Neuronal stem cell (in vitro differentiated cells): ENCODE results near the gene FAF2.

Experiments used
- DNase-seq: peaks from one replicate; pipeline ENCODE4 v3.0.0-alpha.2; 2013; ENCODE audit warnings: low spot score
- H2AFZ ChIP-seq: one replicate; pipeline ENCODE4 v1.6.1; 2013; ENCODE audit warnings: mild to moderate bottlenecking, low read length, inconsistent platforms
- H2AK5ac ChIP-seq: 2 replicates; pipeline ENCODE4 v1.6.1; 2013; ENCODE audit warnings: low read depth, mild to moderate bottlenecking, inconsistent platforms, low read length, moderate library complexity, mixed read lengths
- H2BK120ac ChIP-seq: 2 replicates; pipeline ENCODE4 v1.6.1; 2013; ENCODE audit warnings: low read depth, mild to moderate bottlenecking, inconsistent platforms, low read length, moderate library complexity, mixed read lengths
- H2BK12ac ChIP-seq: one replicate; pipeline ENCODE4 v1.6.1; 2013; ENCODE audit warnings: low read length, inconsistent platforms
- H2BK15ac ChIP-seq: 2 replicates; pipeline ENCODE4 v1.6.1; 2013; ENCODE audit warnings: mild to moderate bottlenecking, low read length, inconsistent platforms, mixed read lengths
- H2BK5ac ChIP-seq: one replicate; pipeline ENCODE4 v1.6.1; 2013; ENCODE audit warnings: inconsistent platforms, mild to moderate bottlenecking, low read length, moderate library complexity
- H3K14ac ChIP-seq: one replicate; pipeline ENCODE4 v1.6.1; 2013; ENCODE audit warnings: low read length, inconsistent platforms
- H3K18ac ChIP-seq: 2 replicates; pipeline ENCODE4 v1.6.1; 2013; ENCODE audit warnings: low read length, inconsistent platforms
- H3K23ac ChIP-seq: 2 replicates; pipeline ENCODE4 v1.6.1; 2013; ENCODE audit warnings: low read depth, mild to moderate bottlenecking, mixed read lengths, low read length, inconsistent platforms; ENCODE audit not compliant: poor library complexity
- H3K27ac ChIP-seq: replicated peaks from 3 replicates; pipeline ENCODE4 v1.5.1; 2013; ENCODE audit warnings: low read length, inconsistent platforms
- H3K27me3 ChIP-seq, 3 experiments: 2 replicates each; pipeline ENCODE4 v1.6.1; 2013; ENCODE audit warnings: low read length in 3 of 3, mild to moderate bottlenecking in 2 of 3, inconsistent platforms in 1 of 3, low read depth in 1 of 3, mixed read lengths in 1 of 3, moderate library complexity in 1 of 3; ENCODE audit not compliant: control insufficient read depth in 3 of 3, insufficient read depth in 3 of 3
- H3K36me3 ChIP-seq, 2 donors: replicated peaks in 1 of 2; 2 replicates each; pipeline ENCODE4 v1.6.1; 2013; ENCODE audit warnings: low read length in 2 of 2; ENCODE audit not compliant: control insufficient read depth in 2 of 2, insufficient read depth in 2 of 2
- H3K4ac ChIP-seq: 2 replicates; pipeline ENCODE4 v1.6.1; 2013; ENCODE audit warnings: inconsistent platforms, mild to moderate bottlenecking, low read length, moderate library complexity
- H3K4me1 ChIP-seq, 2 donors: 1 replicate in 1 of 2; 2 replicates in 1 of 2; pipeline ENCODE4 v1.6.1; 2013; ENCODE audit warnings: low read length in 2 of 2, low read depth in 1 of 2; ENCODE audit not compliant: control insufficient read depth in 2 of 2, insufficient read depth in 1 of 2
- H3K4me2 ChIP-seq: one replicate; pipeline ENCODE4 v1.6.1; 2013; ENCODE audit warnings: mild to moderate bottlenecking, low read length, inconsistent platforms; ENCODE audit not compliant: insufficient read depth, poor library complexity, severe bottlenecking
- H3K4me3 ChIP-seq, 2 donors: 2 replicates each; pipeline ENCODE4 v1.5.1; 2013; ENCODE audit warnings: low read length in 2 of 2, mild to moderate bottlenecking in 2 of 2, inconsistent platforms in 1 of 2, moderate library complexity in 1 of 2
- H3K79me1 ChIP-seq: one replicate; pipeline ENCODE4 v1.6.1; 2013; ENCODE audit warnings: low read depth, mild to moderate bottlenecking, inconsistent platforms, low read length, moderate library complexity
- H3K9ac ChIP-seq: one replicate; pipeline ENCODE4 v1.6.1; 2013; ENCODE audit warnings: mild to moderate bottlenecking, low read depth, low read length, inconsistent platforms; ENCODE audit not compliant: poor library complexity
- H3K9me3 ChIP-seq, 2 donors: replicated peaks in 1 of 2; 2 replicates each; pipeline versions ENCODE3 to v1.6.1; 2013; ENCODE audit warnings: low read length in 2 of 2, mild to moderate bottlenecking in 2 of 2, inconsistent platforms in 1 of 2, low read depth in 1 of 2, mixed read lengths in 1 of 2, moderate library complexity in 1 of 2; ENCODE audit not compliant: control insufficient read depth in 2 of 2, insufficient read depth in 1 of 2
- H4K8ac ChIP-seq: one replicate; pipeline ENCODE4 v1.6.1; 2013; ENCODE audit warnings: low read depth, mild to moderate bottlenecking, inconsistent platforms, low read length, moderate library complexity
- H4K91ac ChIP-seq: one replicate; pipeline ENCODE4 v1.6.1; 2013; ENCODE audit warnings: low read length, low read depth, mild to moderate bottlenecking, inconsistent platforms; ENCODE audit not compliant: poor library complexity
- WGBS, 2 donors: extraction: QIAGEN DNeasy Blood & Tissue Kit; methylation state at CpG; one replicate each; pipeline ENCODE4 v1.1.7; 2013; ENCODE audit warnings: missing lambda C conversion rate in 2 of 2, mixed read lengths in 1 of 2; ENCODE audit not compliant: insufficient read length in 2 of 2, insufficient replicate concordance in 1 of 2; ENCODE audit errors: extremely low coverage in 2 of 2; 5-methylcytosine and 5-hydroxymethylcytosine counted together

Gene FAF2

GRCh38 chr5:176436656-176437055 is 11.5 kb upstream of the FAF2 start:
- no peak overlapping the region for H3K27ac ChIP-seq
- no peaks in the 10 kb centered on the region for H3K9me3 ChIP-seq
- no peak overlapping the region for H3K4ac ChIP-seq
- WGBS, 2 donors, result no CpG with 5 or more reads among the region's 5 CpGs
- H2AFZ ChIP-seq, result no peak overlapping the region
- H3K27me3 ChIP-seq, result peaks cover 0 to 10% (median 0%) of the 10 kb centered on the region in 3 experiments
- no peak overlapping the region for H3K14ac ChIP-seq
- H2BK120ac ChIP-seq, result no peak overlapping the region
- H2AK5ac ChIP-seq, result no peak overlapping the region
- H4K91ac ChIP-seq, result no peak overlapping the region
- DNase-seq, result no peak
- H2BK12ac ChIP-seq, result no peak overlapping the region
- H3K4me3 ChIP-seq, result no peak overlapping the region
- H3K79me1 ChIP-seq, result no peaks in the 10 kb centered on the region
- no peak overlapping the region for H3K4me2 ChIP-seq
- no peak overlapping the region for H3K18ac ChIP-seq
- no peak overlapping the region for H4K8ac ChIP-seq
- H3K36me3 ChIP-seq, result no peaks in the 10 kb centered on the region
- H3K23ac ChIP-seq, result no peak overlapping the region
- no peak overlapping the region for H2BK5ac ChIP-seq
- H3K4me1 ChIP-seq, result no peaks in the 10 kb centered on the region
- no peak overlapping the region for H2BK15ac ChIP-seq
- no peak overlapping the region for H3K9ac ChIP-seq

GRCh38 chr5:176438959-176439757 is 9.0 kb upstream of the FAF2 start:
- H3K9ac ChIP-seq, result no peak overlapping the region
- H2AFZ ChIP-seq, result peak overlapping the region; percentile 22
- H2BK15ac ChIP-seq, result no peak overlapping the region
- WGBS, 2 donors, result no CpG with 5 or more reads among the region's 12 CpGs
- no peak overlapping the region for H2BK12ac ChIP-seq
- H3K18ac ChIP-seq, result no peak overlapping the region
- H3K27me3 ChIP-seq, result peaks cover 0 to 15% (median 0%) of the 10 kb centered on the region in 3 experiments
- H4K8ac ChIP-seq, result no peak overlapping the region
- H3K4ac ChIP-seq, result no peak overlapping the region
- H3K23ac ChIP-seq, result no peak overlapping the region
- H4K91ac ChIP-seq, result no peak overlapping the region
- H3K27ac ChIP-seq, result no peak overlapping the region
- no peak for DNase-seq
- no peaks in the 10 kb centered on the region for H3K36me3 ChIP-seq
- no peak overlapping the region for H2BK5ac ChIP-seq
- H3K4me3 ChIP-seq, result no peak overlapping the region
- no peaks in the 10 kb centered on the region for H3K79me1 ChIP-seq
- H2AK5ac ChIP-seq, result no peak overlapping the region
- H3K9me3 ChIP-seq, result no peaks in the 10 kb centered on the region
- no peak overlapping the region for H2BK120ac ChIP-seq
- no peak overlapping the region for H3K4me2 ChIP-seq
- peaks cover 2 to 3% of the 10 kb centered on the region in 2 donors for H3K4me1 ChIP-seq
- no peak overlapping the region for H3K14ac ChIP-seq

- Histone ChIP-seq H2BK15ac (no peak overlapping the region), H4K8ac (no peak overlapping the region), H3K4me1 (peaks cover 2 to 3% of the 10 kb centered on the region in 2 donors), H2BK5ac (no peak overlapping the region), H2BK120ac (no peak overlapping the region), H3K27me3 (peaks cover 0 to 15% (median 0%) of the 10 kb centered on the region in 3 experiments), H2BK12ac (no peak overlapping the region), H2AFZ (peak overlapping the region; percentile 60), H3K23ac (no peak overlapping the region), H3K14ac (no peak overlapping the region), H3K18ac (no peak overlapping the region), H3K79me1 (no peaks in the 10 kb centered on the region), H3K4me3 (no peak overlapping the region), H4K91ac (no peak overlapping the region), H3K36me3 (no peaks in the 10 kb centered on the region), H2AK5ac (no peak overlapping the region), H3K4ac (no peak overlapping the region), H3K9me3 (no peaks in the 10 kb centered on the region), H3K4me2 (no peak overlapping the region), H3K27ac (no peak overlapping the region), H3K9ac (no peak overlapping the region)
- no peak for DNase-seq
- WGBS, 2 donors, result no CpG with 5 or more reads among the region's 10 CpGs
These were observed 7.1 kb upstream of the FAF2 start for GRCh38 chr5:176440927-176441706.

GRCh38 chr5:176441921-176442323 is 6.3 kb upstream of the FAF2 start:
- H3K14ac ChIP-seq, result peak overlapping the region; percentile 71
- H3K4me2 ChIP-seq, result no peak overlapping the region
- WGBS, 2 donors, result no CpG with 5 or more reads among the region's 5 CpGs
- DNase-seq, result no peak
- H2BK15ac ChIP-seq, result no peak overlapping the region
- no peak overlapping the region for H4K91ac ChIP-seq
- H3K9me3 ChIP-seq, result no peaks in the 10 kb centered on the region
- H3K79me1 ChIP-seq, result no peaks in the 10 kb centered on the region
- H2AFZ ChIP-seq, result peak overlapping the region; percentile 60
- H3K4me1 ChIP-seq, result peaks cover 2 to 3% of the 10 kb centered on the region in 2 donors
- H2AK5ac ChIP-seq, result no peak overlapping the region
- H2BK12ac ChIP-seq, result no peak overlapping the region
- no peak overlapping the region for H3K4me3 ChIP-seq
- H3K27me3 ChIP-seq, result peaks cover 0 to 15% (median 0%) of the 10 kb centered on the region in 3 experiments
- no peak overlapping the region for H3K18ac ChIP-seq
- H4K8ac ChIP-seq, result peak overlapping the region; percentile 17
- H2BK5ac ChIP-seq, result no peak overlapping the region
- H3K9ac ChIP-seq, result no peak overlapping the region
- H3K36me3 ChIP-seq, result no peaks in the 10 kb centered on the region
- no peak overlapping the region for H3K4ac ChIP-seq
- peak overlapping the region; percentile 55 for H3K23ac ChIP-seq
- no peak overlapping the region for H3K27ac ChIP-seq
- no peak overlapping the region for H2BK120ac ChIP-seq
